Measurements from ENCODE around the gene ZNF718.
"Not testable (repeated sequence)": the region's sequence is repeated elsewhere in the genome, so short reads cannot be mapped to it uniquely, and the experiment has no call there.

The ZNF718 gene

DNA sequence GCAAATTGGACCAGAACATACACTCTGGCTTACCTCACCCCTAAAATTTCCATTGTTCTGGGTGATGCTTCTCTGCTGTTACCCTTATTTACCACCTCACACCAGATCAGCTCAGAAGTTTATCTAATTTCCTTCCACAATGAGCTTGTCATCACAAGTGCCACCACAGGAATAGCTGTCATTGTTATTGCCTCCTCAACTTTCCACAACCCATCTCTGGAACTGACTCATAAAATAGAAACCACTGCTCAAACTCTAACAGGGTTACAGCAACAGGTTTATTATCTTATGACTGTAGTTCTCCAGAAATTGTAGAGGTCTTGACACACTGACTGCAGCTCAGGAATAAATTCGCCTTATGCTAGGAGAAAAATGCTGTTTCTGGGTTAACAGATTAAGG, 52.7 kb downstream of the ZNF718 start (continued):
- TF ChIP-seq, protein P1, sequence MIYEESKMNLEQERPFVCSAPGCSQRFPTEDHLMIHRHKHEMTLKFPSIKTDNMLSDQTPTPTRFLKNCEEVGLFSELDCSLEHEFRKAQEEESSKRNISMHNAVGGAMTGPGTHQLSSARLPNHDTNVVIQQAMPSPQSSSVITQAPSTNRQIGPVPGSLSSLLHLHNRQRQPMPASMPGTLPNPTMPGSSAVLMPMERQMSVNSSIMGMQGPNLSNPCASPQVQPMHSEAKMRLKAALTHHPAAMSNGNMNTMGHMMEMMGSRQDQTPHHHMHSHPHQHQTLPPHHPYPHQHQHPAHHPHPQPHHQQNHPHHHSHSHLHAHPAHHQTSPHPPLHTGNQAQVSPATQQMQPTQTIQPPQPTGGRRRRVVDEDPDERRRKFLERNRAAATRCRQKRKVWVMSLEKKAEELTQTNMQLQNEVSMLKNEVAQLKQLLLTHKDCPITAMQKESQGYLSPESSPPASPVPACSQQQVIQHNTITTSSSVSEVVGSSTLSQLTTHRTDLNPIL (CRISPR knock-in tag; IDR thresholded peaks at IDR 0.05; ENCODE audit: low read depth) = no peak
- no peak for TF ChIP-seq ZNF8 (CRISPR knock-in tag; IDR thresholded peaks at IDR 0.05)
- TF ChIP-seq RARB (CRISPR knock-in tag; IDR thresholded peaks at IDR 0.05) = no peak

DNA sequence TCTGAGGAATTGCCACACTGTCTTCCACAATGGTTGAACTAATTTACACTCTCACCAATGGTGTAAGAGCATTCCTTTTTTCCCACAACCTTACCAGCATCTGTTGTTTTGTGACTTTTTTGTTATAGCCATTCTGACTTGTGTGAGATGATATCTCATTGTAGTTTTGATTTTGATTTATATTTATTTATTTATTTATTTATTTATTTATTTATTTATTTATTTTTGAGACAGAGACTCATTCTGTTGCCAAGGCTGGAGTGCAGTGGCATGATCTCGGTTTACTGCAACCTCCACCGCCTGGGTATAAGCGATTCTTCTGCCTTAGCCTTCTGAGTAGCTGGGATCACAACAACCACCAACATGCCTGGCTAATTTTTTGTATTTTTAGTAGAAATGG, 57.9 kb downstream of the ZNF718 start:
- ATAC-seq = not testable (repeated sequence)

DNA sequence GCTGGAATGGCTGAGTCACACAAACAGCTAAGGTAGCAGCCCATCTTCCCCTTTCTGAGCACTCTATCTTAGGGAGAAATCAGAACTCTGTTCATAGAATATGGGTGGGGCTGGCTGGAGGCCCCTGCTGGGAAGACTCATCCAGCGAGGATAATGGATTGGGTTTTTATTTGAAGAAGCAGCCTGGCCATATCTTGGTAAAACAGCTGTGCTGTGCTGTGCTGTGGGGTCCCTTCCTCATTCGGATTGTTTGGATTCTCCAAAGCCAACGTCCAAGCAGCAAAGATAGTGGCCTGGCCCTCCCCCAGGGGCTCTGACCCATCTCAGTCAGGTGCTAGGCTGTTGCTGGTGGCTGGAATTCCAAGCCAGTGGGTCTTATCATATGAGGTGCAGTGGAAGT, 63.8 kb downstream of the ZNF718 start:
- TF ChIP-seq, protein P2, sequence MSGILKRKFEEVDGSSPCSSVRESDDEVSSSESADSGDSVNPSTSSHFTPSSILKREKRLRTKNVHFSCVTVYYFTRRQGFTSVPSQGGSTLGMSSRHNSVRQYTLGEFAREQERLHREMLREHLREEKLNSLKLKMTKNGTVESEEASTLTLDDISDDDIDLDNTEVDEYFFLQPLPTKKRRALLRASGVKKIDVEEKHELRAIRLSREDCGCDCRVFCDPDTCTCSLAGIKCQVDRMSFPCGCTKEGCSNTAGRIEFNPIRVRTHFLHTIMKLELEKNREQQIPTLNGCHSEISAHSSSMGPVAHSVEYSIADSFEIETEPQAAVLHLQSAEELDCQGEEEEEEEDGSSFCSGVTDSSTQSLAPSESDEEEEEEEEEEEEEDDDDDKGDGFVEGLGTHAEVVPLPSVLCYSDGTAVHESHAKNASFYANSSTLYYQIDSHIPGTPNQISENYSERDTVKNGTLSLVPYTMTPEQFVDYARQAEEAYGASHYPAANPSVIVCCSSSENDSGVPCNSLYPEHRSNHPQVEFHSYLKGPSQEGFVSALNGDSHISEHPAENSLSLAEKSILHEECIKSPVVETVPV (CRISPR knock-in tag; IDR thresholded peaks at IDR 0.05) = no peak
- TF ChIP-seq, protein P3, sequence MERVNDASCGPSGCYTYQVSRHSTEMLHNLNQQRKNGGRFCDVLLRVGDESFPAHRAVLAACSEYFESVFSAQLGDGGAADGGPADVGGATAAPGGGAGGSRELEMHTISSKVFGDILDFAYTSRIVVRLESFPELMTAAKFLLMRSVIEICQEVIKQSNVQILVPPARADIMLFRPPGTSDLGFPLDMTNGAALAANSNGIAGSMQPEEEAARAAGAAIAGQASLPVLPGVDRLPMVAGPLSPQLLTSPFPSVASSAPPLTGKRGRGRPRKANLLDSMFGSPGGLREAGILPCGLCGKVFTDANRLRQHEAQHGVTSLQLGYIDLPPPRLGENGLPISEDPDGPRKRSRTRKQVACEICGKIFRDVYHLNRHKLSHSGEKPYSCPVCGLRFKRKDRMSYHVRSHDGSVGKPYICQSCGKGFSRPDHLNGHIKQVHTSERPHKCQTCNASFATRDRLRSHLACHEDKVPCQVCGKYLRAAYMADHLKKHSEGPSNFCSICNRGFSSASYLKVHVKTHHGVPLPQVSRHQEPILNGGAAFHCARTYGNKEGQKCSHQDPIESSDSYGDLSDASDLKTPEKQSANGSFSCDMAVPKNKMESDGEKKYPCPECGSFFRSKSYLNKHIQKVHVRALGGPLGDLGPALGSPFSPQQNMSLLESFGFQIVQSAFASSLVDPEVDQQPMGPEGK (CRISPR knock-in tag; IDR thresholded peaks at IDR 0.05; ENCODE audit: borderline replicate concordance) = no peak
- TF ChIP-seq, protein P4, sequence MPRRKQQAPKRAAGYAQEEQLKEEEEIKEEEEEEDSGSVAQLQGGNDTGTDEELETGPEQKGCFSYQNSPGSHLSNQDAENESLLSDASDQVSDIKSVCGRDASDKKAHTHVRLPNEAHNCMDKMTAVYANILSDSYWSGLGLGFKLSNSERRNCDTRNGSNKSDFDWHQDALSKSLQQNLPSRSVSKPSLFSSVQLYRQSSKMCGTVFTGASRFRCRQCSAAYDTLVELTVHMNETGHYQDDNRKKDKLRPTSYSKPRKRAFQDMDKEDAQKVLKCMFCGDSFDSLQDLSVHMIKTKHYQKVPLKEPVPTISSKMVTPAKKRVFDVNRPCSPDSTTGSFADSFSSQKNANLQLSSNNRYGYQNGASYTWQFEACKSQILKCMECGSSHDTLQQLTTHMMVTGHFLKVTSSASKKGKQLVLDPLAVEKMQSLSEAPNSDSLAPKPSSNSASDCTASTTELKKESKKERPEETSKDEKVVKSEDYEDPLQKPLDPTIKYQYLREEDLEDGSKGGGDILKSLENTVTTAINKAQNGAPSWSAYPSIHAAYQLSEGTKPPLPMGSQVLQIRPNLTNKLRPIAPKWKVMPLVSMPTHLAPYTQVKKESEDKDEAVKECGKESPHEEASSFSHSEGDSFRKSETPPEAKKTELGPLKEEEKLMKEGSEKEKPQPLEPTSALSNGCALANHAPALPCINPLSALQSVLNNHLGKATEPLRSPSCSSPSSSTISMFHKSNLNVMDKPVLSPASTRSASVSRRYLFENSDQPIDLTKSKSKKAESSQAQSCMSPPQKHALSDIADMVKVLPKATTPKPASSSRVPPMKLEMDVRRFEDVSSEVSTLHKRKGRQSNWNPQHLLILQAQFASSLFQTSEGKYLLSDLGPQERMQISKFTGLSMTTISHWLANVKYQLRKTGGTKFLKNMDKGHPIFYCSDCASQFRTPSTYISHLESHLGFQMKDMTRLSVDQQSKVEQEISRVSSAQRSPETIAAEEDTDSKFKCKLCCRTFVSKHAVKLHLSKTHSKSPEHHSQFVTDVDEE (CRISPR knock-in tag; IDR thresholded peaks at IDR 0.05) = no peak
- no peak for TF ChIP-seq ZNF565 (CRISPR knock-in tag; conservative IDR thresholded peaks at IDR 0.05; ENCODE audit: low read depth)
- no peak for ATAC-seq

DNA sequence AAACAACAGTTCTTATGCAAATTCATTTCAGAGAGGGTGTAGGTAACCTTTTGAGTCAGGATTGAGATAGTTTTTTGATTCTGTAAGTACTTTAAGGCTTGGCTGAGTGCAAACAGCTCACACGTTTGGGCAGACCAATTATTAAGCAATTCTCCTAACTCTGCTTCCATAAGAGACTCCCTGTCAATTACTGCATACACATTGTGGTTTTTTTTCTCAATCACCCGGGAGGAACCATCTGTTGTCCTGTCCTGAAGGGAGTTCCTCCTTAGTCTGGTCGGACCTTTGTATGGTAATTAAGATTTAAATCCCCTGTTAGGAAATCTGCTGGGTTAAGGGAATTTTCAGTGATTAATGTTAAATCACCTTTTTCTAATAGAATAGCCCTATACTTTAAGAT, 70.9 kb downstream of the ZNF718 start:
- not testable (repeated sequence) for ATAC-seq

DNA sequence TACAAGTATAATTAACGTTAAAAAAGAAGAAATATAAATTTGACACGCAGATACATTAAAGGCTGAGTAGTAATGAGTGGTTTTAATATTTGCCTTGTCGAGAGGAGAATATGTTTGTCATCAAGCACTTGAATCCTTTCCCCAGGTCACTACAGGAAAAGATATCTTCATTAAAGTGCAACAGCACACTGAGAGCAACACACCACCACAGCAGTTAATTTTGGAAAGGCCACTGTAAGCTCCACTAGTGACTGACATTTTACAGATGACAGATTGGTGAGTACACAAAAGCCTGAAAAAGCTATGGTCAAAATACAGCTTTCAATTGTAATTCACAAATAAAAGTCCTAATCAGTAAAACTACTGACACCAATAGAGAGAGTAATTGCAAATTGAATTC, 76.6 kb downstream of the ZNF718 start:
- no peak for ATAC-seq
- TF ChIP-seq, protein P2 (CRISPR knock-in tag; IDR thresholded peaks at IDR 0.05) = no peak
- TF ChIP-seq CSDC2 (CRISPR knock-in tag; IDR thresholded peaks at IDR 0.05) (no peak), OSR1 (CRISPR knock-in tag; IDR thresholded peaks at IDR 0.05) (no peak), ISL1 (CRISPR knock-in tag; IDR thresholded peaks at IDR 0.05) (no peak), SNAI2 (CRISPR knock-in tag; IDR thresholded peaks at IDR 0.05) (no peak), ZNF8 (CRISPR knock-in tag; IDR thresholded peaks at IDR 0.05) (no peak), ZC3H10 (CRISPR knock-in tag; IDR thresholded peaks at IDR 0.05) (no peak), GLIS3 (CRISPR knock-in tag; IDR thresholded peaks at IDR 0.05) (no peak), ZNF70 (CRISPR knock-in tag; IDR thresholded peaks at IDR 0.05) (no peak), RARB (CRISPR knock-in tag; IDR thresholded peaks at IDR 0.05) (no peak), ZFP3 (CRISPR knock-in tag; IDR thresholded peaks at IDR 0.05) (no peak), TOX (CRISPR knock-in tag; IDR thresholded peaks at IDR 0.05; ENCODE audit: borderline replicate concordance) (no peak)
- TF ChIP-seq, protein P4 (CRISPR knock-in tag; IDR thresholded peaks at IDR 0.05) = no peak
- TF ChIP-seq, protein P3 (CRISPR knock-in tag; IDR thresholded peaks at IDR 0.05; ENCODE audit: borderline replicate concordance) = no peak
- TF ChIP-seq, protein P5, sequence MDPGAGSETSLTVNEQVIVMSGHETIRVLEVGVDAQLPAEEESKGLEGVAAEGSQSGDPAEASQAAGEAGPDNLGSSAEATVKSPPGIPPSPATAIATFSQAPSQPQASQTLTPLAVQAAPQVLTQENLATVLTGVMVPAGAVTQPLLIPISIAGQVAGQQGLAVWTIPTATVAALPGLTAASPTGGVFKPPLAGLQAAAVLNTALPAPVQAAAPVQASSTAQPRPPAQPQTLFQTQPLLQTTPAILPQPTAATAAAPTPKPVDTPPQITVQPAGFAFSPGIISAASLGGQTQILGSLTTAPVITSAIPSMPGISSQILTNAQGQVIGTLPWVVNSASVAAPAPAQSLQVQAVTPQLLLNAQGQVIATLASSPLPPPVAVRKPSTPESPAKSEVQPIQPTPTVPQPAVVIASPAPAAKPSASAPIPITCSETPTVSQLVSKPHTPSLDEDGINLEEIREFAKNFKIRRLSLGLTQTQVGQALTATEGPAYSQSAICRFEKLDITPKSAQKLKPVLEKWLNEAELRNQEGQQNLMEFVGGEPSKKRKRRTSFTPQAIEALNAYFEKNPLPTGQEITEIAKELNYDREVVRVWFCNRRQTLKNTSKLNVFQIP (CRISPR knock-in tag; IDR thresholded peaks at IDR 0.05; ENCODE audit: borderline replicate concordance, low read depth) = no peak

DNA sequence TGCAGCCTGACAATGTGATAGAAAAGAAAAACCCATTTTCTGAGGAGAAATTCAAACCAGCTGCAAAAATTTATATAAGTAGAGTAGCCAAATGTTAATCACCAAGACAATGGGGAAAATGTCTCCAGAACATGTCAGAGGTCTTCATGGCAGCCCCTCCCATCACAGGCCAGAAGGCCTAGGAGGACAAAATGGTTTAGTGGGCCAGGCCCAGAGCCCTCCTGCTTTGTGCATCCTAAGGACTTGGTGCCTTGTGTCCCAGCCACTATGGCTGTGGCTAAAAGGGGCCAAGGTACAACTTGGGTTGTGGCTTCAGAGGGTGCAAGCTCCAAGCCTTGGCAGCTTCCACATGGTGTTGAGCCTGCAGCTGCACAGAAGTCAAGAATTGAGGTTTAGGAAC, 78.5 kb downstream of the ZNF718 start:
- ATAC-seq = not testable (repeated sequence)

Data from SK-N-SH treated with all-trans-retinoic acid at 6 μM for 48 hours (cell line).